Embryonic facial prominence (tissue), 1 donor: Measurements from ENCODE around the gene MAGOH.

Source experiments
- DNase-seq: peaks from one replicate; pipeline ENCODE4 v3.0.0-alpha.2; 2016; ENCODE audit errors: extremely low spot score

The MAGOH gene

DNA sequence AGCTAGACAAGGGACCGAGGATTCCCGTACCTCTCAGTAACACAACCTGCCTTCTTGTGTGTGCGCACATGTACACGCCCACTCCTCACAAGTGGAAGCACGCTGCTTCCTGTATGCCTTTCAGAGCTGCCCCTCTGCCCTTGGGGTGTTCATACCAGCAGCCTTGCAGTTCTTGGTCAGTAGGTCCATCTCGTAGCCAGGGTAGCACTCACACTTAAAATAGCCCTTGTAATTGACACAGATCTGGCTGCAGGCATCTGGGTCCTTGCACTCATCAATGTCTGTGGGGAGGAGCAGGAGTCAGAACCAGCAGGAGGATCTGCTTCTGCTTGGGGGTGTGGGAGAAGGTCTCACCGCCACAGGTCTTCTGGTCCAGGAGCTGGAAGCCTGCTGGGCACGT is 32.6 kb upstream of the MAGOH start:
- no peak for DNase-seq

DNA sequence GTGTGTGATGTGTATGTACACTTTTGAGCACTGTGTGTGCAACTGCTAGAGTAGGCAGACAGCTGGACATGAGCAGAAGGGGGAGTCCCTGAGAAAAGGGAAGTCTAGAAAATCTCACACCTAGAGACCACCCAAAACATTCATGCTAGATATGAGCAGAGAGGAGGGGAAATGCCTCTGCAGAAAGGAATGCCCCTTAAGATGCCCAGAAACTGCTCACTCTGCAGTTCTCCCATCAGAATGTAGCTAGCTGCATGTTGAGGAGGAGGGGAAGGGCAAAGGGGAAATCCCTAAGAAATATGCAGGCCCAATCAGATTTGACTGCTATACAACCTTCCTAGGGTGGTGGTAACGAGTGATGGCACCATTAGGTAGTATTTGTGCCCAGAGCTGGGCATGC is 31.8 kb upstream of the MAGOH start:
- no peak for DNase-seq

DNA sequence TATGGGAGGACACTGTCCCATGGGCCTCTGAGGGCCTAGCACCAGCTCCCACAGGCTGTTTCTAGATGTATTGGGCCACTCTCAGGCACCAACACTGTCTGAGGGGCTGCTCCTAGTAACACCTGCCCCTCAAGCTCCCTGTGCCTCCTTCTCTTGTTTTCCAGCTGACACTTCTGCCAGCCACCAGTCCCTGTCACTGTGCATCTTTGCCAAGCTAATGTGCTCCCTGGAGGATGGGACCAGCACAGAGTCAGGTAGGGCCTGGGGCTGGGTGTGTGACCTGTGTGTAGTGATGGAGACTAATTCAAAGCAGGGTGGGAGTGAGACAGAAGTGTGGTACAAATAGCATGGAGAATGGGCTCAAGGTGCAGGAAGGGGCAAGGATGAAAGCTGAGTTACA is 29.4 kb upstream of the MAGOH start:
- DNase-seq = no peak

DNA sequence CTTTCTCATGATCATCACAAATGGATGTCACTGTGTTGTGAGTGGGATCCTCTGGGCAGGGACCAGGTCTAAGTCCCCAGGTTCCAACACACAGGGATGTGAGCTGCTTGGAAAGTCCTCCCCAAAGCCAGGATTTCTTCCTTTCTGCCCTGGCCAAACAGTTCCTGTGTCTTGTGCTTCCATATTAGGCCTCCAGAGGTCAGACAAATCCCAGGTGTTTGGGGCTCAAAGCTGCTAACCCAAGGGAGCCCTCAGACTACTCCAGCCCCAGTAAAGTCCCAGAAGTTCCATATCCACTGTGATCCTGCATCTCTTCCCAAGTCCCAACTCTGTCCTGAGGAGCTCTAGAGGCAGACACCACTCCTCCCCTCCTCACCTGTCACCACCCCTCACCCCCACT is 27.7 kb upstream of the MAGOH start:
- DNase-seq = no peak

DNA sequence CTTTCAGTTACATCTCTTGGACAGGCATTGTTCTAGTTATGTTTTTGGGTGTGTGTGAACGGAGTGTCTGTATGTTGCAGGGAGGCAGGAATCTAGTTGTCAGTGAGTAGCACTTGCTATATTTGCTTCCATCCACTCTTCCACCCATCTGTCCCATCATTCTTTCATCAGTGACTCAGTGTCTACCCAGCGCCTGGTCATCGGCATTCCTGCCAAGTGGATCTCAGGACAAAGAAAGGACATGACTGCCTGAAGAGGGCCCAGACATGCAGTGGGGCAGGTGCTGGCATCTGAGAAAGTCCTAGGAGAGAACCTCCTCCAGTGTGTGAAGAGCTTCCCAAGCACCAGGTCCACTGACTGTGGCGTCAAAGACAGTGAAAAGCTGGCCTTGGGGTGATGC is 27.3 kb upstream of the MAGOH start:
- no peak for DNase-seq

DNA sequence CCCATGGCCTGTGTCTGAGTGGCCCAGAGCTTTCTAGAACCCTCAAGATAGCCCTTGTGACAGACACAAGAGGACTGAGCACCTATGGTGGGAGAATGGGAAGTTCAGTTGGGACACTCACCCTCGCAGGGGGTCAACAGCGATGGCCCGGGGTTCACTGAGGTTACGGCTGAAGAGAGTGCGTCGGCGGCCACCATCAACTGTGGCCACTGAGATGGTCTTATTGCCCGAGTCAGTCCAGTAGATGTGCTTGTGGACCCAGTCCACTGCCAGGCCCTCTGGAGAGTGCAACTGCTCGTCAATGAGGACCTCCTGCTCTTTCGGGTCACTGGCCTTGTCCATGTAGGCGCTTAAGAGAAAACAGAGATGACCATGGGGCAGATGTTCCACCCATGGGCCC is 25.7 kb upstream of the MAGOH start:
- no peak for DNase-seq

DNA sequence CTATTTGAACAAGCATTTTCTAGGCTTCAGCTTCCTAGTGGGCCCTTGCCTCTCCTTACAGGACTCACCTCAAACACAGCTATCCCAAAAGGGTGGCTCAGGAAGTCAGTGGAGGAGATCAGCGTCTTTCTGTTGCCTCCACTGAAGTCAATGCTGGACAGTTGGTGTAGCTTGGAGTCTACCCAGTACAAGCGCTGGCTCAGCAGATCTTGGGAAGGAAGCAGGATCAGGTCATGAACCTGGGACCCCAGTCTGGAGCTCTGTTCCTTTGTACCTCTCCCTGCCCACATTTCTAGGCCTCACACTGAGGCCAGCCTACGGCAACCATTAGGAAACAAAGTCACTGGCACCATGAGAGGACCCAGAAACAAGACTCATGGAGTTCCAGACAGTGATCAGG is 23.7 kb upstream of the MAGOH start:
- DNase-seq = no peak

DNA sequence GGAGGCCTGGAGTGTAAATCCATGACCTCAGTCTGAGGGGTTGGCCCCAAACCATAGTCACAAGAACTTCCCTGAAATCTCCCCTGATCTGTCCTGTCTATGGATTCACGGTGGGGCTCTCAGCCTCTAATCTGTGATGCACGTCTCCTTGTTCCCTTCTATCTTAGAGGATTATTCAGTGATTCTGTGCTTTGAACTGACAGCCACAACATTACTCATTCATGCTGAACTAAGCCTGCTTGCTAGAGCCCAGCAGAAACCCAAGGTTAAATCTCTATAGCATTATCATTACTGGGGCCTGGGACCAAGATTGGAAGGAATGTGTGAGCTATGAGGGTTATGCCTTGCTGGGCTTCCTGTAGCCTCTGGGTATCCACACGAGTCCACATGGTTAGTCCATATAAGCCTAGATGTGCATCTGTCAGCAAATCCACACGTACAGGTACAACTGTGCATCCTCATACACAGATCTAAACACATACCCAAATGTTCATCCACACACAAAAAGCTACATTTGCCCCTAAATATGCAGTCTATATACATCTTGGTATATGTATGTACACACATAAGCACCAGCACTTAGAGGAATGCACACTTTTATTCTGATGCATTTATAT is 22.4 kb upstream of the MAGOH start:
- no peak for DNase-seq

DNA sequence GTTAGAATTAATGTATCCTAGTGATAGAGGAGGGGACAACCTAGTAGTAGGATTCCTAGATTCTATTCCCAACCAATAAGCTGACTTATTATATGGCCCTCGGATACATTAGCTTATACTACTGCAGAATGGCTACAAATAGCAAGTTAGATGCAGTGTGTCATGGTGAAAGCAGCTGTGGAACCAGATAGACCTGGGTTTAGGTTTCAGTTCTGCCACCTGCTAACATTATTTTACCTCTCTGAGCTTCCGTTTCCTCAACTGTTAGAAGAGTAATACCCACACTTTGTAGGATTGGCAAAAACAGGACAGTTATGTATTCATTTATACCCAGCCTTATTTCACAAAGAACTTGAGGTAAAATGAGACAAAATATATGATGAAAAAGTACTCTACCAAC is 21.6 kb upstream of the MAGOH start:
- no peak for DNase-seq

DNA sequence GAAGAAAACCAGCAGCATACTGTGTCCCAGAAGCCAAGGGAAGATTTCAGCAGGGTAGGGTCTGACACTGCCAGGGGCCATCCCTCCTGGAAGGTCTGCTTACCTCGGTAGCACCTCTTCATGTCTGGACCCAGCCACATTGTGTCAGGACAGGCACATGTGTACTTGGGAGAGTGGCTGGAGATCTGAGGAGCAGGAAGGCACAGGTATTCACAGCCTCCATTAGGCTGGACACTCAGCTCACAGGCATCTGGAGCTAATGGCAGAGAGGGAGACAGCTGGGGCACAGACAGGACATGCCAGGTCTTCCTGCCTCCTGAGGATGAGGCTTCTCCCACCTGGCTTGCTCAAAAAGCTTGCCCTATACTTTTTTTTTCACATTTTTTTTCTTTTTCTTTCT is 19.9 kb upstream of the MAGOH start:
- DNase-seq = no peak

DNA sequence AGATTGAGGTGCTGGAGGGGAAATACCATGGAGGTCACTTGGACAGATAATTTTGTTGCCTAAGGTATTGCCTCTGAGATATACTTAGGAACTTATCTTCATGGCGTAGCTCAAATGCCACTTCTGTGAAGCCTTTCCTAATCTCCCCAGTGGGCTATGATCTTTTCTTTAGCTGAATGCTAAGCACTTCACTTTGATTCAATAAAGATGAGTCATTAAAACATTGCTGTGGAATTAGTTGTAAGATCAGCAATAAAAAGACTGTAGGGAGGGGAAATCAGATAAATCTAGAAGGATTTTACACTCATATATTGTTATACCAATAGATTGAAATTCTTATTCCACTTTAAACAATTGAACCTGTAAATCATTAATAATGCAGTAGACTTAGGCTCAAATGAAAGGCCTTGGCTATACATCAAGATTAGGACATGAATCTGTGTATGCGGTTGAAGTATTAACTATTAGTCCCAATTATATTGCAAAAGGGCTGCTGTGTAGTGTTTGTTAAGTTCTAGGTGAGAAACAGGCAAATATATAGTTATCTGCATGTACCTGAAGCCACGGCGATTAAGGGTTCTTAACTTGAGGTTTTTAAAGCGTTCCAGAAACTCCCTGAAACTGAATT is 19.2 kb upstream of the MAGOH start:
- DNase-seq = no peak

DNA sequence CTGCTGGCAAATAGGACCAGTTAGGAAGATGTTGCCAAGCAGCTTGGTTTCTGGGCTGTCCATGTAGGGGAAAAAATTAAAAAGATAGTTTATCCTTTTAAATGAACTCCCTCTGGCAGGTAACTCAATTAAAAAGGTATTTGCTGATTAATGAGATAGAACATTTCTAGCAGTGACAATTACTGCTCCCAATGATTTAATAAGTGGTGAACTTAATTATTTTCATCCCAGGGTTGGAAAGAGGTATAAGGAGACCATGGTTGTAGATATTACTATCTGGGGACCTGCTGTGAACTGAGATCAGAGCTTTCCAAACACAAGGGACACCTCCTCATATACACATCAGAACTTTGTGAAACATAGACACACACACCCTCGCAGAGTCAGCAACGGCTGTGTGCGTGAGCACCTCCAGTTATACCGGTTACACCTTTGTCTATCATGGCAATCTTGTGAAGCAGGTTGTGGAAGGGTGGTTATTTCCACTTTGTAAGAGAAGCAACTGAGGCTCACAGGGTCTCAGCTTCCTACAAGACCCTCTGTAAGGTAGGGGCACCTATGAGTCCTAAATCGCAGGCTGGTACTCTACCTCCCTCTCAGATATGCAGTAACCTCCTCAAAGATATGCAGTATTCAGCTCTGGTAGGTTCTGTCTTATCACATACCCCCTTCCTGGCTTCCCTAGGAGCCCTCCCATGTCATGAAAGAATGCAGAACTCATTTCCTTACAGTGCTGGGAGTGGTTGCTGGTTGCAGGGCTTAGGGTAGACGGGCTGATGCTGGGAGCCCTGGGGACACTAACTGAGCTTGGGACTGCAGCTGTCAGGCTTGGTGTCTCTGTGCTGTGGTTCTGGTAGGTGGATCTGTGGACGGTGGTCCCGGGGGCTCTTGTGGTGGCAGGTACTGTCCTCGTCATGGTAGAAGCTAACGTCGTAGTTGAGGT is 18.5 kb upstream of the MAGOH start:
- no peak for DNase-seq

DNA sequence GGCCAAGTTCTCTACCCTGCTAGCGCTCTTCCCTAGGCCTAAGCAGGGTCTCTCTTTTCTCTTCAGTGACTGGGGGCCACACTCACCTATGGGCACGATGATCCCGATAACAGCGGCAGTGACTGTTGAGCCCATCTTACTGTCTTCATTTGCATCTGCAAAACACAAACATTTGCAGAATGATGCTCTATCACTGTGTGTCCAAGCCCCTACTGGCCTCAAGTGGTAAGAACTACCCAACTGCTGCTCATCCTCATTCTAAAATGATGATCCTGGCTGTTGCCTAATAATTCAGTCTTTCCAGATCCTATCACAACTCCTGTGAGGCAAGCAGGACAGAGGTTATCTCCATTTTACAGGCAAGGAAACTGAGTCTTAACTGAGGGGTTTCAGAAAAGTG is 16.7 kb upstream of the MAGOH start:
- DNase-seq = no peak

DNA sequence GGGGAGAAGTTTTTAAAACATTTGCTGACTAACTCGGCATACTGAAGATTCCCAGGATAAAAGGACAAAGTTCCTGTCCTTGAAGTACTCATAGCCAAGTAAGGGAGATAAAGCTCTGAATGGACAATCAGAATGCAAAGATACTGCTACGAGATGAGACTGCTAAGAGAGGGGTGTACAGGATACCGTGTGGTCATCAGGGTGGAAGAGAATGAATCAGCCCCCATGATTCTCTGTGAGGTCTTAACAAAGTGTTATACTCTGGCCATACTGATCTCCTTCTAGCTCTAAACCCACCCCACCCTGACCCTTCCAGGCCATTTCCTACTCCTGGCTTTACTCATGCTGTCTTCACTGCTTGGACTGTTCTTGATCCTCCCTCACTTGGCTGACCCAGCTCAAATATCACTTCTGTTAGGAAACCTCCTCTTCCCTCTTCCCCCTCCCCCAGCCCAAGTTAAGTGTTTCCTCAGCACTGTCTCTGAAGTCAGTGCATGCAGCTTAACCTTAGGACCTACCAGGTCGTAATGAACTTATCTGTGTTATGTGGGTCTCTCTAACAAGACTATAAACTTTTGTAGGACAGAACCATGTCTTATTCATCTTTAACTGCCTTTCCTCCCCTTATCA is 15.8 kb upstream of the MAGOH start:
- no peak for DNase-seq

DNA sequence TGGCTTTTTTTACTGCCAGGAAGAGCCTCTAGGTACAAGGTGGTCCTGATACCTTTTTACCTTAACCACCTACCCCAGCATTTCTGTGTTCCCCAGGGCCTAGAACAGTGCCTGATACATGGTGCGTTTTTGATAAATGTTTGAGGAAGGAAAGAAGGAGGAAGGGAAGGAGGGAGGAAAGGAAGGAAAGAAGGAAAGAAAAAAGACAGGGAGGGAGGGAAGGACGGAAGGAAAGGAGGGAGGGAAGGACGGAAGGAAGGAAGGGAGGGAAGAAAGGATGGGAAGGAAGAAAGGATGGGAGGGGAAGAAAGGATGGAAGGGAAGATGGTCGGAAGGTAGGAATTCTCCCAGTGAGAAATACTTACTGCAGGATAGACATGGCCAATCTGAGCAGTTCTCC is 12.0 kb upstream of the MAGOH start:
- DNase-seq = no peak

DNA sequence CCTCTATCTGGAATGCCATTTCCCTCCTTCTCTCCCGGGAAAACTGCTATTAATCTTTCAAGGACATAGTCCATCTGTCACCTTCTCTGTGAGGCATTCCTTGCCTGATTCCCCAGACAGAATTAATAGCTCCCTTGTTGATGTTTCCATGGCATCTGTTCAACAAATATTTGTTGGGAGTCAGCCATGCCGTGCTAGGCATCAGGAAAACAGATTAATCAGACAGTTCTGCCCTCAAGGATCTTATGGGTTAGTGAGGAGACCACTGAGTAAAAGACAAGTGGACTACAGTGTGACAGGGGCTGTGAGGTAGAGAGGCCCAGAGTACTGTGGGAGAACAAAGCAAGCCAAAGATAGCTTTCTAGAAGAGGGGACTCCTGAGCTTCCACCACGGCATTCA is 11.4 kb upstream of the MAGOH start:
- no peak for DNase-seq

DNA sequence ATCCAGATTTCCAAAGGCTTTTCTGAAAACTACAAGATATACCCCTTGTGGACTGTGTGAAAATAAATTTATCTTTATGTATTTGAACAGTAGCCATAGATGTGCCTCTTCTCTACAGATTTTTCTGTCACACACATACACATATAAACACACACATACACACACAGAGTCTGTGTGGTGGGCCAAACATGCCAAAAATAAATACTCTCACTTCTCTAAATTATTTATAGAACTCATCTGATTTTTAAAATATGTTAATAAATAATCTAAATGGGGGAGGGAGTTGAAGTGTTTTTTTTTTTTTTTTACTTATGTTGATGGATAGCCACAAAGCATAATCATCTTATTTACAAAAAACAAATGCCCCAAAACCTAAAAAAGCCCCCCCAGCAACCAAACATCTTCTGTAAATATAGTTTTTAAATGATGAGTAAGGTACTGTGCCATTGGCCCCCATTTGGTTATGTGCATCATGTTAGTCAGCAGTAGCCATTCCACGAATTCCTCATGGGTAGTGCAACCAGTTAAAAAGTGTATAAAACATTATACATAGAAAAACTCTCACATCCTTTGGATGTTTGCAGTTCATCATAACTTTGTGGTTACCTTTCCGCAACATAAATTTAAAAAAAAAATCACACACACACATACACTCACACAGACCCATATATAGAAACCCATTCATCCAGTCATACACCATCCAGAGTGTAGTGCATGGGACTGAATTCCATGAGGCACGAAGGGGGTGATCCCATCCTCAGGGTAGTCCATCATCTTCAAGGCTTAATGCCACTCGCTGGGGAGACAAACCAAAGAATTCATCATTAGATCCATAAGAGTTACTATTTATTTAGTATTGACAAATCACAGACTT is 8.2 kb upstream of the MAGOH start:
- DNase-seq = no peak

DNA sequence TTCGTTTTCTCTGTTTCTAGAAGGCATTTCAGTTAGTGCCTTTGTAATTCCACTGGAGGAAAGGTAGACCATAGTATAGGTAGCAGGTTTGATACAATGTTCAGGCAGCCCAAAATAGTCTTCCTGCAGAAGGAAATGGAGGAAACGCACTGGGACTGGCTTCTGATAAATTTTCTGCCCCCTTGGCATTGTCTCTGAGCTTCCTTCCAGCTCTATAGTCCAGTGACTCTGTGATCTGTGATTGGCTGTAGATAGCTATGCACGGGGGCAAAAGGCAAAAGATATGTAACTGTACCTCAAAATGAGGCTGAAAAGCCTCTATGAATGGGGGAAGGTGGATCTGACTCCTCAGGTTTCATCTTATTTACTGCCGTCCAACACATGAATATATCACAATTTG is 5.8 kb upstream of the MAGOH start:
- no peak for DNase-seq

DNA sequence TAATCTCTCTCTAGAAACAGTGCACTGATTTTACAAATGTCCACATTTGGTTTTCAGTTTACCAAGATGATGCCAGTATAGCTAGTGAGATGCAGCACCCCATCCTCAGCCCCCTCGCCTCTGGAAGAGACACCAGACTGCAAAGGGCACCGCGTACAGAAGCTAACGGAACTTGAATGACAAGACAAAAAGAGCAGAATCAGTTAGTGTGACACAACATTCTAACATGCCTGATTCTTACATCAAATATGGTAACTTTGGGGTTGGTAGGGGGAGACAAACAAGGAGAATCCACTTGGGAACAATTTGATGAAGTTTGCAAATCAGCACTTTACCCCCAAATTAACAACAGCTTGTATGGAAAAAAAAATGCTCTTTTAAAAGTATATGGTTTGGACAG is 4.1 kb upstream of the MAGOH start:
- DNase-seq = no peak

DNA sequence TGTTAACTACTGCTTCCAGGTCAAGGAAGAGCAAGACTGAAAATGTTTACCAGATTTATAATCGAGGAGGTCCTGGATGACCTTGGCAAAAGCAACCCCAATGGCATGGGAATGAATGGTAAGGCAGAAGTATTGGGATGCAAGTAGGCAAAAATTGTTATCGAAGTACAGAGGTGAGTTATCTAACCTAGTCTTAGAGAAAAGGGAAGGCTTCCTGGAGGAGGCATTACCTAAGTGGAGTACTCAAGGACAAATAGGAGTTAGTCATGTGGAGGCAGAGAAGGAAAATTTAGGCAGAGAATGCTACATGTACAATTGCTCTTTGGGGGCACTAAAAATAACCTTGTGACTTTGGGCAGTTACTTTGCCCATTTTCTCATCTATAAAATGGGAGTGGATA is 3.5 kb upstream of the MAGOH start:
- DNase-seq = no peak

DNA sequence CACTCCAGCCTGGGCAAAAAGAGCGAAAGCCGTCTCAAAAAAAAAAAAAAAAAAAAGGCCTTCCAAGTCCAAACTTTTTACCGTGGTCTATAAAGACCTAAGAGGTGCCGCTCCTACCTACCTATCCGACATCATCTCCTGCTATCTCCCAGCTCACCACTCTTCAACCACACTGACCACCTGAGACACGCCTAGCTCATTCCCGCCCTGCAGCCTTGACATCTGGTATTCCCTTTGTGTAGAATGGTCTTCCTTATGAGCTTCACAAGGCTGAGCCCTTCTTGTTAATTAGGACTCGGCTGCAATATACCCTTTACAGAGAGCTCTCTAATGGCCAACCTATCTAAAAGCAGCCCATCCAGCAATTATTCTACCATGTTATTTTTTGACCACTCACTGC is 680 bp downstream of the MAGOH start:
- no peak for DNase-seq

DNA sequence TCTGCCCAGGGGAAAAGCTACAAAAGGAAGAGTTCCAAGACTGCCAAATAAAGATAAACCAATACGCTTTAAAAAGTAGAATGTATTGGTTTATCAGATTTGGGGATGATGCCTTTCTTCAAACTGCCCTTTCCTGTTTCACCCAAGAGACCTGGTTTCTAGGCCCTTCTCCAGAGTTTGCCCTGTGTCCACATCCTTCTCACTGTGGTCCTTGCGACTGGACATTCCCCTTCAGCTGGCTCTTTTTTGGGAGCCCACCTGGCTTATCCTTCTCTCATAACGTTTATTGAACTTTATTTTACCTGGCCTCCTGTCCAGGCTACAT is 17.4 kb downstream of the MAGOH start:
- no peak for DNase-seq
